Measurements from ENCODE around the gene RFK.

Gene RFK

DNA sequence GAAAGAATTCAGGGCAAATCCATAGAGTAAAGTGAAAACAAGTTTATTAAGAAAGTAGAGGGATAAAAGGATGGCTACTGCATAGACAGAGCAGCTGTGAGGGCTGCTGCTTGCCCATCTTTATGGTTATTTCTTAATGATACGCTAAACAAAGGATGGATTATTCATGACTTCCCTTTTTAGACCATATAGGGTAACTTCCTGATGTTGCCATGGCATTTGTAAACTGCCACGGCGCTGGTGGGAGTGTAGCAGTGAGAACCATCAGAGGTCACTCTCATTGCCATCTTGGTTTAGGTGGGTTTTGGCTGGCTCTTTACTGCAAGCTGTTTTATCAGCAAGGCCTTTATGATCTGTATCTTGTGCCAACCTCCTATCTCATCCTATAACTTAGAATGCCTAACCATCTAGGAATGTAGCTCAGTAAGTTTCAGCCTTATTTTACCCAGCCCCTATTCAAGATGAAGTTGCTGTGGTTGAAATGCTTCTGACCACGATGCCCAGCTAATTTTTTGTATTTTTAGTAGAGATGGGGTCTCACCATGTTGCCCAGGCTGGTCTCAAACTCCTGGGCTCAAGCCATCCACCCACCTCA, 42.1 kb downstream of the RFK start:
- DNase-seq (ENCODE audit: low read depth): no peak
- H3K4me3 ChIP-seq (ENCODE audit: control insufficient read depth, low read depth, low read length): no peak overlapping the region
- TF ChIP-seq, protein P1, sequence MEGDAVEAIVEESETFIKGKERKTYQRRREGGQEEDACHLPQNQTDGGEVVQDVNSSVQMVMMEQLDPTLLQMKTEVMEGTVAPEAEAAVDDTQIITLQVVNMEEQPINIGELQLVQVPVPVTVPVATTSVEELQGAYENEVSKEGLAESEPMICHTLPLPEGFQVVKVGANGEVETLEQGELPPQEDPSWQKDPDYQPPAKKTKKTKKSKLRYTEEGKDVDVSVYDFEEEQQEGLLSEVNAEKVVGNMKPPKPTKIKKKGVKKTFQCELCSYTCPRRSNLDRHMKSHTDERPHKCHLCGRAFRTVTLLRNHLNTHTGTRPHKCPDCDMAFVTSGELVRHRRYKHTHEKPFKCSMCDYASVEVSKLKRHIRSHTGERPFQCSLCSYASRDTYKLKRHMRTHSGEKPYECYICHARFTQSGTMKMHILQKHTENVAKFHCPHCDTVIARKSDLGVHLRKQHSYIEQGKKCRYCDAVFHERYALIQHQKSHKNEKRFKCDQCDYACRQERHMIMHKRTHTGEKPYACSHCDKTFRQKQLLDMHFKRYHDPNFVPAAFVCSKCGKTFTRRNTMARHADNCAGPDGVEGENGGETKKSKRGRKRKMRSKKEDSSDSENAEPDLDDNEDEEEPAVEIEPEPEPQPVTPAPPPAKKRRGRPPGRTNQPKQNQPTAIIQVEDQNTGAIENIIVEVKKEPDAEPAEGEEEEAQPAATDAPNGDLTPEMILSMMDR (conservative IDR thresholded peaks at IDR 0.05; ENCODE audit: control insufficient read depth, insufficient read depth, low read depth, low read length): no peak

DNA sequence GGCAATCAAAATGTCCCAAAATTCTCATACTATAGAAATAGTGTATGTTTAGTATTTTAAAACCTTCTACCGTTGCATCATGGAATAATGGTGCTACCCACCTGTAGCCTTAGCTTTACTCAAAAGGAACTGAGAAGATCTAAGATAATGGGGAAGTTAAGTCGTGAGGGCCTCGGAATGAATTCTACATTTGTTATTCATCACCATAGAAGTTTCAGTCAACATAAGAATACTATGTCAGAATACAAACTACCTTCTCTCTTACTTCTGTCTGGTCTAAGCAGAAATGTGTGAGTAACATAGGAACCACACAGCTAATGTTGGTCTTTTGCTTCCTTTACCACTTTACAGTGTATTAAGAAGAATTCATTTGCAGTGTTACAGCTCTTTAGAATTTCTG, 43.2 kb downstream of the RFK start:
- TF ChIP-seq, protein P1 (conservative IDR thresholded peaks at IDR 0.05; ENCODE audit: control insufficient read depth, insufficient read depth, low read depth, low read length): no peak
- DNase-seq (ENCODE audit: low read depth): no peak
- H3K4me3 ChIP-seq (ENCODE audit: control insufficient read depth, low read depth, low read length): no peak overlapping the region

DNA sequence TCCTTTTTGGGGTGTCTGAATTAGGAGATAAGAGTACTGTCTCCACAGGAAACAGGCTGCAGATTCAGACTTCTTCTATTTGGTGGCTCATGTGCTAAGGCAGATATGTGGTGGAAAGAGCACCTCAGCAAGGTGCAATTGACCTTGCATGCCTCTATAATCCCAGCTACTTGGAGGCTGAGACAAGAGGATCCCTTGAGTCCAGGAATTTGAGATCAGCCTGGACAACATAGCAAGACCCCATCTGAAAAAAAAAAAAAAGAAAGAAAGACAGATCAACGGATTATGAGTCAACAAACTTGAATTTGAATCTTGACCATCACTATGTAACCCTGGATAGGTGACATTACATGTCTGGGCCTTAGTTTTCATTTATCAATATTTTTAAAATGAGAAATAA, 44.4 kb downstream of the RFK start:
- no peak overlapping the region for H3K4me3 ChIP-seq (ENCODE audit: control insufficient read depth, low read depth, low read length)
- no peak for DNase-seq (ENCODE audit: low read depth)
- TF ChIP-seq, protein P1 (conservative IDR thresholded peaks at IDR 0.05; ENCODE audit: control insufficient read depth, insufficient read depth, low read depth, low read length): no peak

DNA sequence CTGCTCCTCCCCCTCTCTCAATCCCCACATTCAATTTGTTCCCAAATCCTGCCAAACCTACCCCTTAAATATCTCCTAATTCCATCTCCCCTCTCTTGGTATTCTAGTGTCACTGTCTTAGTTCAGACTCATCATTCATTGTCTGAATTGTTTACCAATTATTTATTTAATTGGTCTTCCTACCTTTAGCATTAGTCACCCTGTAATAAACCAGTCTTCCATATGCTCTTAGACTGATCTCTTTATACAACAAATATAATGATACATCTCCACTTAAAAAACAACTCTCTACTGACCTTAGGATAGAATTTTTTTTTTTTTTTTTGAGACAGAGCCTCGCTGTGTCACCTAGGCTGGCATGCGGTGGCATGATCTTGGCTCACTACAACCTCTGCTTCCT, 51.4 kb downstream of the RFK start:
- no peak overlapping the region for H3K4me3 ChIP-seq (ENCODE audit: control insufficient read depth, low read depth, low read length)
- DNase-seq (ENCODE audit: low read depth): no peak
- TF ChIP-seq, protein P1 (conservative IDR thresholded peaks at IDR 0.05; ENCODE audit: control insufficient read depth, insufficient read depth, low read depth, low read length): no peak

DNA sequence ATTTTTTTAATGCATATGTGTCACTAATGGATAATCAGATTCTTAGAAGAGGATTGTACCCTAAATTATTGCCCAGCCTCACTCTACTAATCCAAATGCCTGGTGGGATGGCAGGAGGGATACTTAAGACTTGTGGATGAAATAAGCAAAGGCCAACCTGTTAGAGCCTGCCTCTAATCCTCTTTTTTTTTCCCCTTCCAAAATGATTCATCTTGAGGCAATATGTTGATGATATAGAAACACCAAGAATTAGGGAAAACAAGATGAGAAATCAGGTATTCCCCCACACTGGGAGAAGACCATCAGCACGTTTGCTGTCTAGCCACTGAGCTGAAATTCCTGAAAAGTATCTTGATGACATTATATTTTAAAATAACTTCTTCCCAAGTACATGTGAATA, 52.0 kb downstream of the RFK start:
- no peak overlapping the region for H3K4me3 ChIP-seq (ENCODE audit: control insufficient read depth, low read depth, low read length)
- TF ChIP-seq, protein P1 (conservative IDR thresholded peaks at IDR 0.05; ENCODE audit: control insufficient read depth, insufficient read depth, low read depth, low read length): no peak
- DNase-seq (ENCODE audit: low read depth): no peak

DNA sequence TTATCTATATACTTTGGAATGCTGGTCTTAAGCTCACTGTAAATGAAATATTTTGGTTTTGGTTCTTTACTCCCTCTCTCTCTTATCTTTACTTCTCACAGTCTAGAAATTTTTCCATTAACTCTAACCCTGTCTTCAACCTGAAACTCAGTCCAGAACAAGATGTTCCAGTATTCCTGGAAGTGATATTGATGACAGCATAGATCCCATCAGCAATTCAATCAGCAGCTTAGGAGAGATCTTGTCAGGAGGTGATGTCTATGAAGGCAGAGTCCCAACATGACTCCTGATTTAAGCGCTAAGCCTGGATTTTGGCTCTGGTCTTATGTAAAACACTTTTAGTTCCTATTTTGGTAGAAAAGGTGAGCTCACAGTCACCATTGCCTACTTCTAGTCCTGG, 52.6 kb downstream of the RFK start:
- TF ChIP-seq, protein P1 (conservative IDR thresholded peaks at IDR 0.05; ENCODE audit: control insufficient read depth, insufficient read depth, low read depth, low read length): no peak
- no peak for DNase-seq (ENCODE audit: low read depth)

DNA sequence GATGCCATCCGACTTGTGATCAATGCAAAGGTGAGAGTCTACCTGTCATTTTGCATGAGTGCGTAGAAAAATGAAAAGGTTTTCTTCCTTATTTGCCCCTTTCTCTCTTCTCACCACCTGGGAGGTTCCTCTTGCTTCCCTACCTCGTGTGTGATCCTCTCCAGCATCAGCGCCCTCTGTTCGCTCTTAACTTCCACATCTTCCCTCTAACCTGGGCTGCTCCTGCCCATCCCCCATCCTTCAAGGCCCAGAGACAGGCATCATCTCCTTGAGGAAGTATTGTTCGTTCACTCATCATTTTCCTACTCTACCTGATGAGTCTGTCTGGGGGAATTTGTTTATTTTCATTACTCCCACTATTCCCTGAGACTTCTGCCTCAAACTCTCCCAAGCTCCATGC, 55.8 kb downstream of the RFK start:
- H3K4me3 ChIP-seq (ENCODE audit: control insufficient read depth, low read depth, low read length): no peak overlapping the region
- TF ChIP-seq, protein P1 (conservative IDR thresholded peaks at IDR 0.05; ENCODE audit: control insufficient read depth, insufficient read depth, low read depth, low read length): no peak
- no peak for DNase-seq (ENCODE audit: low read depth)

More for the DNA sequence above, 52.6 kb downstream of the RFK start:
- H3K4me3 ChIP-seq (ENCODE audit: control insufficient read depth, low read depth, low read length): no peak overlapping the region

Measured in fibroblast of mammary gland (primary cell).